Measurements from ENCODE around the gene NRDE2.
A peak's percentile ranks its signal among the peaks of the same experiment; 100 is the strongest.
"Not testable (repeated sequence)": the region's sequence is repeated elsewhere in the genome, so short reads cannot be mapped to it uniquely, and the experiment has no call there.

Gene NRDE2

GRCh38 chr14:90248594-90248993 is 83.1 kb downstream of the NRDE2 start:
- ChIA-PET POLR2A (ENCODE audit: low non-redundant PET) (no interaction called here), CTCF (no interaction called here)
- no peak for DNase-seq (ENCODE audit: low spot score)
- no peak for TF ChIP-seq CTCF (conservative IDR thresholded peaks at IDR 0.05; ENCODE audit: low read depth)
- H3K27ac ChIP-seq: no peak overlapping the region

GRCh38 chr14:90247441-90247840 is 84.3 kb downstream of the NRDE2 start:
- H3K27ac ChIP-seq; POLR2A ChIA-PET (ENCODE audit: low non-redundant PET); DNase-seq (ENCODE audit: low spot score); CTCF ChIA-PET: not testable (repeated sequence)

- TF ChIP-seq CTCF (conservative IDR thresholded peaks at IDR 0.05; ENCODE audit: low read depth): no peak
- no peak overlapping the region for H3K27ac ChIP-seq
- CTCF ChIA-PET: no interaction called here
- POLR2A ChIA-PET (ENCODE audit: low non-redundant PET): no interaction called here
- no peak for DNase-seq (ENCODE audit: low spot score)
Measured at GRCh38 chr14:90246936-90247335, 84.8 kb downstream of the NRDE2 start.

GRCh38 chr14:90242444-90242843 is 89.3 kb downstream of the NRDE2 start:
- ChIA-PET POLR2A (ENCODE audit: low non-redundant PET) (no interaction called here), CTCF (no interaction called here)
- H3K27ac ChIP-seq: no peak overlapping the region
- no peak for DNase-seq (ENCODE audit: low spot score)
- TF ChIP-seq CTCF (conservative IDR thresholded peaks at IDR 0.05; ENCODE audit: low read depth): no peak

- no peak for TF ChIP-seq CTCF (conservative IDR thresholded peaks at IDR 0.05; ENCODE audit: low read depth)
- CTCF ChIA-PET: no interaction called here
- no peak overlapping the region for H3K27ac ChIP-seq
- POLR2A ChIA-PET (ENCODE audit: low non-redundant PET): no interaction called here
- DNase-seq (ENCODE audit: low spot score): no peak
Measured at GRCh38 chr14:90239139-90239538, 92.6 kb downstream of the NRDE2 start.

- DNase-seq (ENCODE audit: low spot score): peak; percentile 74
- no peak overlapping the region for H3K27ac ChIP-seq
- peak; percentile 92 for TF ChIP-seq CTCF (conservative IDR thresholded peaks at IDR 0.05; ENCODE audit: low read depth)
- ChIA-PET POLR2A (ENCODE audit: low non-redundant PET) (no interaction called here), CTCF (interaction anchor here (0.5 to 3.3 kb wide), 12 partner anchors 8 to 1258 kb away, joined by 3 to 25 read pairs (median 3); no protein-coding TSS in a partner anchor)
Measured at GRCh38 chr14:90235179-90235976, 96.4 kb downstream of the NRDE2 start.

GRCh38 chr14:90229942-90230341 is 101.8 kb downstream of the NRDE2 start:
- CTCF ChIA-PET; DNase-seq (ENCODE audit: low spot score); POLR2A ChIA-PET (ENCODE audit: low non-redundant PET); H3K27ac ChIP-seq: not testable (repeated sequence)

Measured in RWPE1 (cell line).